ENCODE data around the gene MAST4.

DNA sequence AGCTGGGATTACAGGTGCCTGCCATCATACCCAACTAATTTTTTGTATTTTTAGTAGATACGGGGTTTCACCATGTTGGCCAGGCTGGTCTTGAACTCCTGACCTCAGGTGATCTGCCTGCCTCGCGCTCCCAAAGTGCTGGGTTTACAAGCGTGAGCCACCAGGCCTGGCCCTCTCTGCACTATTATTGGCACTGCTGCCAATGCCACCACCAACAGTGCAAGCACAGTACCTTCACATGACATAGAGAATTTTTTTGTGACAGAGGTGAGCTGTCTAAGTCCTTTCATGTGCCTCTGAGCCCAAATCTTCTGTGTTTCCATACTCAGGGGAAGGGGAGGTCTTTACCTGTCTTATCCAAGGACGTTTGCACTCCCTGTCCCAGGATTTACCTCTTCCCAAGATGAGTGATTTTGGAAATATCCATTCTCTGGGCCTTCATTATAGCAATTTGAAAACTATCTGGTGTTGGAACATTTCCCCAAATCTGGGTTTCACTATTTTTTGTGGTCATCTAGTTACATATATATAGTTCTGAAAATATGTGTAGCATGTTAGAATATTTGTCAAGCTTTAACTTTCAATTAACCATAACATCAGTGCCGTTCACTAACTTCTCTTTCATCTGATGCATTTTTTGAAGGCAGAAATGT lies 605.8 kb downstream of the MAST4 start:
- TF ChIP-seq CTCF (IDR thresholded peaks at IDR 0.05; ENCODE audit: low read depth, low read length, missing input control) (no peak), SP1 (IDR thresholded peaks at IDR 0.05) (no peak), FOXA1 (IDR thresholded peaks at IDR 0.05) (no peak), REST (IDR thresholded peaks at IDR 0.05) (no peak), EGR1 (IDR thresholded peaks at IDR 0.05; ENCODE audit: low read depth in 2 of 2) (no peak)
- TF ChIP-seq, protein P1, sequence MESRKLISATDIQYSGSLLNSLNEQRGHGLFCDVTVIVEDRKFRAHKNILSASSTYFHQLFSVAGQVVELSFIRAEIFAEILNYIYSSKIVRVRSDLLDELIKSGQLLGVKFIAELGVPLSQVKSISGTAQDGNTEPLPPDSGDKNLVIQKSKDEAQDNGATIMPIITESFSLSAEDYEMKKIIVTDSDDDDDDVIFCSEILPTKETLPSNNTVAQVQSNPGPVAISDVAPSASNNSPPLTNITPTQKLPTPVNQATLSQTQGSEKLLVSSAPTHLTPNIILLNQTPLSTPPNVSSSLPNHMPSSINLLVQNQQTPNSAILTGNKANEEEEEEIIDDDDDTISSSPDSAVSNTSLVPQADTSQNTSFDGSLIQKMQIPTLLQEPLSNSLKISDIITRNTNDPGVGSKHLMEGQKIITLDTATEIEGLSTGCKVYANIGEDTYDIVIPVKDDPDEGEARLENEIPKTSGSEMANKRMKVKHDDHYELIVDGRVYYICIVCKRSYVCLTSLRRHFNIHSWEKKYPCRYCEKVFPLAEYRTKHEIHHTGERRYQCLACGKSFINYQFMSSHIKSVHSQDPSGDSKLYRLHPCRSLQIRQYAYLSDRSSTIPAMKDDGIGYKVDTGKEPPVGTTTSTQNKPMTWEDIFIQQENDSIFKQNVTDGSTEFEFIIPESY (IDR thresholded peaks at IDR 0.05) = no peak
- TF ChIP-seq, protein P2, sequence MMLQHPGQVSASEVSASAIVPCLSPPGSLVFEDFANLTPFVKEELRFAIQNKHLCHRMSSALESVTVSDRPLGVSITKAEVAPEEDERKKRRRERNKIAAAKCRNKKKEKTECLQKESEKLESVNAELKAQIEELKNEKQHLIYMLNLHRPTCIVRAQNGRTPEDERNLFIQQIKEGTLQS (IDR thresholded peaks at IDR 0.05) = no peak

Measured in liver (tissue), 3 donors.